GM18867 (cell line): Measurements from ENCODE around the gene PCDHB3.
"Not testable (repeated sequence)": the region's sequence is repeated elsewhere in the genome, so short reads cannot be mapped to it uniquely, and the experiment has no call there.

ENCODE experiments used
- ATAC-seq: cut with Tn5 transposase; IDR thresholded peaks from one replicate; pipeline ENCODE4 v1.9.1; 2021; ENCODE audit warnings: mild to moderate bottlenecking, moderate library complexity; ENCODE audit not compliant: unreplicated experiment

Gene PCDHB3

DNA sequence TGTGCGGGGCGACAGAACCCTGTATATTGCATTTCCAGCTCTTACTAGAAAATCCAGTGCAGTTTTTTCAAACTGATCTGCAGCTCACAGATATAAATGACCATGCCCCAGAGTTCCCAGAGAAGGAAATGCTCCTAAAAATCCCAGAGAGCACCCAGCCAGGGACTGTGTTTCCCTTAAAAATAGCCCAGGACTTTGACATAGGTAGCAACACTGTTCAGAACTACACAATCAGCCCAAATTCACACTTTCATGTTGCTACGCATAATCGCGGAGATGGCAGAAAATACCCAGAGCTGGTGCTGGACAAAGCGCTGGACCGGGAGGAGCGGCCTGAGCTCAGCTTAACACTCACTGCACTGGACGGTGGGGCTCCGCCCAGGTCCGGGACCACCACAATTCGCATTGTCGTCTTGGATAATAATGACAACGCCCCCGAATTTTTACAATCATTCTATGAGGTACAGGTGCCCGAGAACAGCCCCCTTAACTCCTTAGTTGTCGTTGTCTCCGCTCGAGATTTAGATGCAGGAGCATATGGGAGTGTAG is 35.5 kb downstream of the PCDHB3 start:
- ATAC-seq: no peak

DNA sequence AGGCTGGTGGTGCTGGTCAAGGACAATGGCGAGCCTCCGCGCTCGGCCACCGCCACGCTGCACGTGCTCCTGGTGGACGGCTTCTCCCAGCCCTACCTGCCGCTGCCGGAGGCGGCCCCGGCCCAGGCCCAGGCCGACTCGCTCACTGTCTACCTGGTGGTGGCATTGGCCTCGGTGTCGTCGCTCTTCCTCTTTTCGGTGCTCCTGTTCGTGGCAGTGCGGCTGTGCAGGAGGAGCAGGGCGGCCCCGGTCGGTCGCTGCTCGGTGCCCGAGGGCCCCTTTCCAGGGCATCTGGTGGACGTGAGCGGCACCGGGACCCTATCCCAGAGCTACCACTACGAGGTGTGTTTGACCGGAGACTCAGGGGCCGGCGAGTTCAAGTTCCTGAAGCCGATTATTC is 37.1 kb downstream of the PCDHB3 start:
- ATAC-seq: not testable (repeated sequence)

DNA sequence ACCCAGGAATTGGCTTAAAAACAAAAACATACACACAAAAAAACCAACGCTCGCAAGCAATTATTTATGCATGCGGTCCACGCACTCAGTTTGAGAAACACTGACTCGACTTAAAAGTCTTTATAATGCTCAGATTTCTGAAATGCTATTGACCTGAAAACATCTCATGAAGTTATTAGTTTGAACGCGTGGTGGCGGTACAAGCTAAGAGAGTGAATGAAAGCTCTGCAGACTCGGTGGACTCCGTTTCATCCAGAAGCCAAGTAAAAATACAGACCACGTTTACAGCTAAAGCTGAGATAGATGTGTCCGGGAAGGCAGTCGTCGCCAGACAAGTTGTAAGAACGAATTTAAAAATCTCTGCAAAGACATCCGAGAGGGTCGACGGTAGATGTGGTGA is 49.5 kb downstream of the PCDHB3 start, which contains the start of gene PCDHB6:
Gene PCDHB6 (plus strand): TSS at position 246 of the 400 bp plus-strand sequence. CDS start 201 bp downstream, outside the sequence.
- ATAC-seq: no peak

DNA sequence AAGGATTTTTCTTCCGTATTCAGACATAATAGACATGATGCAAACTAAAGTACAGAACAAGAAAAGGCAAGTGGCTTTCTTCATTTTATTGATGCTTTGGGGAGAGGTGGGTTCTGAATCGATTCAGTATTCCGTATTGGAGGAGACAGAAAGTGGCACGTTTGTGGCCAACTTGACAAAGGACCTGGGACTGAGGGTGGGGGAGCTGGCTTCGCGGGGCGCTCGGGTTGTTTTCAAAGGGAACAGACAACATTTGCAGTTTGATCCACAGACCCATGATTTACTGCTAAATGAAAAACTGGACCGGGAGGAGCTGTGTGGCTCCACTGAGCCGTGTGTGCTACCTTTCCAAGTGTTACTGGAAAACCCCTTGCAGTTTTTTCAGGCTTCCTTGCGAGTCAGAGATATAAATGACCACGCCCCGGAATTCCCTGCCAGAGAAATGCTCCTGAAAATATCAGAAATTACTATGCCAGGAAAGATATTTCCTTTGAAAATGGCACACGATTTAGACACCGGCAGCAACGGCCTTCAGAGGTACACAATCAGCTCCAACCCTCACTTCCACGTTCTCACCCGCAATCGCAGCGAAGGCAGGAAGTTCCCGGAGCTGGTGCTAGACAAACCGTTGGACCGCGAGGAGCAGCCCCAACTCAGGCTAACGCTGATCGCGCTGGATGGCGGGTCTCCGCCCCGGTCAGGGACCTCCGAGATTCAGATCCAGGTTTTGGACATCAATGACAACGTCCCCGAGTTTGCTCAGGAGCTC is 50.1 kb downstream of the PCDHB3 start:
- no peak for ATAC-seq

DNA sequence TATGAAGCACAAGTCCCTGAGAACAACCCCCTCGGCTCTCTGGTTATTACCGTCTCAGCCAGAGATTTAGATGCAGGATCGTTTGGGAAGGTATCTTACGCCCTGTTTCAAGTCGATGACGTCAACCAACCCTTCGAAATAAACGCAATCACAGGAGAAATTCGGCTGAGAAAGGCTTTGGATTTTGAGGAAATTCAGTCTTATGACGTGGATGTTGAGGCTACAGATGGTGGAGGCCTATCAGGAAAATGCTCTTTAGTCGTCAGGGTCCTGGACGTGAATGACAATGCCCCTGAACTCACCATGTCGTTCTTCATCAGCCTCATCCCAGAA is 50.7 kb downstream of the PCDHB3 start:
- ATAC-seq: no peak

DNA sequence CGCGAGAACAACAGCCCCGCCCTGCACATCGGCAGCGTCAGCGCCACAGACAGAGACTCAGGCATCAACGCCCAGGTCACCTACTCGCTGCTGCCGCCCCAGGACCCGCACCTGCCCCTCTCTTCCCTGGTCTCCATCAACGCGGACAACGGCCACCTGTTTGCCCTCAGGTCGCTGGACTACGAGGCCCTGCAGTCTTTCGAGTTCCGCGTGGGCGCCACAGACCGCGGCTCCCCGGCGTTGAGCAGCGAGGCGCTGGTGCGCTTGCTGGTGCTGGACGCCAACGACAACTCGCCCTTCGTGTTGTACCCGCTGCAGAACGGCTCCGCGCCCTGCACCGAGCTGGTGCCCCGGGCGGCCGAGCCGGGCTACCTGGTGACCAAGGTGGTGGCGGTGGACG is 51.4 kb downstream of the PCDHB3 start:
- not testable (repeated sequence) for ATAC-seq

DNA sequence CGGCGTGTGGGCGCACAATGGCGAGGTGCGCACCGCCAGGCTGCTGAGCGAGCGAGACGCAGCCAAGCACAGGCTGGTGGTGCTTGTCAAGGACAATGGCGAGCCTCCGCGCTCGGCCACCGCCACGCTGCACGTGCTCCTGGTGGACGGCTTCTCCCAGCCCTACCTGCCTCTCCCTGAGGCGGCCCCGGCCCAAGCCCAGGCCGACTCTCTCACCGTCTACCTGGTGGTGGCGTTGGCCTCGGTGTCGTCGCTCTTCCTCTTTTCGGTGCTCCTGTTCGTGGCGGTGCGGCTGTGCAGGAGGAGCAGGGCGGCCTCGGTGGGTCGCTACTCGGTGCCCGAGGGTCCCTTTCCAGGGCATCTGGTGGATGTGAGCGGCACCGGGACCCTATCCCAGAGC is 51.8 kb downstream of the PCDHB3 start:
- ATAC-seq: not testable (repeated sequence)
